Measurements from ENCODE around the gene CENPV.
A peak's percentile ranks its signal among the peaks of the same experiment; 100 is the strongest.
"Not testable (repeated sequence)": the region's sequence is repeated elsewhere in the genome, so short reads cannot be mapped to it uniquely, and the experiment has no call there.

The CENPV gene

DNA sequence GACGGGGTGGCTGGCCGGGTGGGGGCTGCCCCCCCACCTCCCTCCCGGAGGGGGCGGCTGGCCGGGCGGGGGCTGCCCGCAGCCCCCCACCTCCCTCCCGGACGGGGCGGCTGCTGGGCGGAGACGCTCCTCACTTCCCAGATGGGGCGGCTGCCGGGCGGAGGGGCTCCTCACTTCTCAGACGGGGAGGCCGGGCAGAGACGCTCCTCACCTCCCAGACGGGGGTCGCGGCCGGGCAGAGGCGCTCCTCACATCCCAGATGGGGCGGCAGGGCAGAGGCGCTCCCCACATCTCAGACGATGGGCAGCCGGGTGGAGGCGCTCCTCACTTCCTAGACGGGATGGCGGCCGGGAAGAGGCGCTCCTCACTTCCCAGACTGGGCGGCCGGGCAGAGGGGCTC is 41.2 kb downstream of the CENPV start:
- WGBS = 97% methylated on average over 32 of the region's 34 CpGs
- H3K9ac ChIP-seq (ENCODE audit: low read depth, low read length); H3K9me3 ChIP-seq (ENCODE audit: insufficient read depth, low read depth, low read length); H3K27me3 ChIP-seq (ENCODE audit: insufficient read depth, low read length); H3K27ac ChIP-seq (ENCODE audit: low read depth, low read length); H3K4me1 ChIP-seq (ENCODE audit: insufficient read depth, low read length); H3K4me3 ChIP-seq (ENCODE audit: low read length): not testable (repeated sequence)
- H3K36me3 ChIP-seq (ENCODE audit: insufficient read depth, low read length) = peaks cover 18% of the 10 kb centered on the region; the same call in 1 of the 2 replicates

DNA sequence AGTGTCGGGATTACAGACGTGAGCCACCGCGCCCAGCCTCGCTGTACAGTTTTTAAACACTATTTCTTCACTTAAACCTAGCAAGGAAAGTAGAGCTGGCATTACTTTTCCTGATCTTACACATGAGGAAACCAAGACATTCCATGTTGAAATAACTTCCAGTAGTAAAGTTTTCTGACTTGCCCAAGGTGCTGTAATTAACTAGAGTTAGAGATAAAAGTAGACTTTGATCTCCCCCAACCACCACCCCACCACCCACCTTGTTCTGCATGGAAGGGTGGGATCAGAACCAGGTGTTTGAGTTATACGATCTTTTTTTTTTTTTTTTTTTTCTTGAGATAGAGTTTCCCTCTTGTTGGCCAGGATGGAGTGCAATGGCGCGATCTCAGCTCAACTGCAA is 47.1 kb downstream of the CENPV start:
- no peaks in the 10 kb centered on the region for H3K9me3 ChIP-seq (ENCODE audit: insufficient read depth, low read depth, low read length)
- H3K27me3 ChIP-seq (ENCODE audit: insufficient read depth, low read length) = no peaks in the 10 kb centered on the region
- H3K4me1 ChIP-seq (ENCODE audit: insufficient read depth, low read length) = no peaks in the 10 kb centered on the region
- WGBS = 89% methylated on average over 7 of the region's 8 CpGs
- no peak overlapping the region for H3K4me3 ChIP-seq (ENCODE audit: low read length)
- H3K9ac ChIP-seq (ENCODE audit: low read depth, low read length) = no peak overlapping the region
- no peak overlapping the region for H3K27ac ChIP-seq (ENCODE audit: low read depth, low read length)
- peaks cover 11% of the 10 kb centered on the region; the same call in 1 of the 2 replicates for H3K36me3 ChIP-seq (ENCODE audit: insufficient read depth, low read length)

DNA sequence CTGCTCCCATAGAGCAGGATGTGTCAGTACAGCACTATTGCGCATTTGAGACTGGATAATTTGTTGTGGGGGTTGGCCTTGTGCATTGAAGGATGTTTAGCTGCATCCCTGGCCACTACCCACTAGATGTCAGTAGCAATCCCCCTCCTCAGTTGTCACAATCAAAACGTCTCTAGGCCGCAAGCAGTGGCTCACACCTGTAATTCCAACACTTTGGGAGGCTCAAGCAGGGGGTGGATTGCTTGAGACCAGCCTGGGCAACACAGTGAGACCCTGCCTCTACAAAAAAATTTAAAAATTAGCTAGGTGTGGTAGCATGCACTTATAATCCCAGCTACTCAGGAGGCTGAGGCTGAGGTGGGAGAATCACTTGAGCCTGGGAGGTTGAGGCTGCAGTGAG is 48.4 kb downstream of the CENPV start:
- Histone ChIP-seq H3K9ac (ENCODE audit: low read depth, low read length) (no peak overlapping the region), H3K27ac (ENCODE audit: low read depth, low read length) (no peak overlapping the region)
- 60% methylated on average over 3 of the region's 3 CpGs for WGBS

DNA sequence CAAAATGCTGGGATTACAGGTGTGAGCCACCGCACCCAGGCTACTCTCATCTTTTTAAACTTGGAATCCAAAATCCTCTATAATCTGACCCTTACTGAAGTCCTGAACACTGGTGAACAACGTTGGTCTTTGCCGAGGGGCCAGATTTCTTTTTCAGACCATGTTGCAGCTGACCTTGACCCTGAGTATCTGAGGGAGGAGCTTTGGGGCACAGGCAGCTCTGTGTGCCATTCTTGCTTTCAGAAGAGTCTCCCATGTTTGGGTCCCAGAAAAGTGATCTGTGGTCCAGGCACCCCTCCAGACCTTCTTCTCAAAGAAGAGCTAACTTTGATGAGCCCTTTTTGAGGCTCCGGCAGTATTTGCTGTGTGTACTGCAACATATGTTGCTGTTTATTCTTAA is 50.4 kb downstream of the CENPV start:
- H3K9ac ChIP-seq (ENCODE audit: low read depth, low read length) = no peak overlapping the region
- no peaks in the 10 kb centered on the region for H3K9me3 ChIP-seq (ENCODE audit: insufficient read depth, low read depth, low read length)
- H3K36me3 ChIP-seq (ENCODE audit: insufficient read depth, low read length) = peaks cover 12% of the 10 kb centered on the region
- H3K4me1 ChIP-seq (ENCODE audit: insufficient read depth, low read length) = no peaks in the 10 kb centered on the region
- no peaks in the 10 kb centered on the region for H3K27me3 ChIP-seq (ENCODE audit: insufficient read depth, low read length)
- no peak overlapping the region for H3K27ac ChIP-seq (ENCODE audit: low read depth, low read length)
- no peak overlapping the region for H3K4me3 ChIP-seq (ENCODE audit: low read length)
- 95% methylated on average over 4 of the region's 4 CpGs for WGBS

More for the DNA sequence above, 48.4 kb downstream of the CENPV start:
- no peak overlapping the region for H3K4me3 ChIP-seq (ENCODE audit: low read length)
- no peaks in the 10 kb centered on the region for H3K4me1 ChIP-seq (ENCODE audit: insufficient read depth, low read length)
- H3K36me3 ChIP-seq (ENCODE audit: insufficient read depth, low read length) = peaks cover 12% of the 10 kb centered on the region
- no peaks in the 10 kb centered on the region for H3K27me3 ChIP-seq (ENCODE audit: insufficient read depth, low read length)
- no peaks in the 10 kb centered on the region for H3K9me3 ChIP-seq (ENCODE audit: insufficient read depth, low read depth, low read length)

DNA sequence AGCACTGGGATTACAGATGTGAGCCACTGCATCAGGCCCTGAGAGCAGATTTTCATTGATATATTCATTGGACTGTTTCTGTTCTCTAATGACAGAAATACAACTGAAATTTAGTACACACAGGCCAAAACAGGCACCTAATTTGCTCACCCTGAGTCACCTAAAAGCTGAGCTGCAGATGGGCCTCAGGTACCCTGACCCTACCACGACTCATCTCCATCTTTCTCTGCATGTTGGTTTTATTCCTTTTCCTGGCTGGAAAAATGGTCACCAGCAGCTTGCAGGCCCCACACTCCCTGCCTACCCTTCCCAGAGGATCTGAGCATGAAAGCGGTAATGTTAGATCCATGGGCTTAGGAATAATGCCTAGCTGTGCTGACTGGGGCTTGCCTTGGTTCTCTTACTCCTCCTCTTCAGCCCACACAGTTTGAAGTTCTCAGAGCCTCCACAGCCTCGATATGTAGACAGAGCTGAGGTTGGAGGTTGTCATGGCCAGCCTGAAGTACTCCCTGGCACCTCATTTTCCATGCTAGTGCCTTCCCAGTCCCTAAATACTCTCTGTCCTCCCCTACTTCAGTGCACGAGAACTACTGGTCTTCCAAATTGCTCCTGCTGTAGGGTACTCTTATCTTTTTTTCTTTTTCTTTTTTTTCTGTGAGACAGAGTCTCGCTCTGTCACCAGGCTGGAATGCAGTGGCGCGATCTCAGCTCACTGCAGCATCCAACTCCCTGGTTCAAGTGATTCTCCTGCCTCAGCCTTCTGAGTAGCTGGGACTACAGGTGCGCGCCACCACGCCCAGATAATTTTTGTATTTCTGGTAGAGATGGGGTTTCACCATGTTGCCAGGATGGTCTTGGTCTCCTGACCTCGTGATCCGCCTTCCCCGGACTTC is 51.1 kb downstream of the CENPV start:
- H3K4me1 ChIP-seq (ENCODE audit: insufficient read depth, low read length) = peaks cover 6% of the 10 kb centered on the region
- WGBS = 95% methylated on average over 13 of the region's 13 CpGs
- H3K36me3 ChIP-seq (ENCODE audit: insufficient read depth, low read length) = peaks cover 12% of the 10 kb centered on the region

DNA sequence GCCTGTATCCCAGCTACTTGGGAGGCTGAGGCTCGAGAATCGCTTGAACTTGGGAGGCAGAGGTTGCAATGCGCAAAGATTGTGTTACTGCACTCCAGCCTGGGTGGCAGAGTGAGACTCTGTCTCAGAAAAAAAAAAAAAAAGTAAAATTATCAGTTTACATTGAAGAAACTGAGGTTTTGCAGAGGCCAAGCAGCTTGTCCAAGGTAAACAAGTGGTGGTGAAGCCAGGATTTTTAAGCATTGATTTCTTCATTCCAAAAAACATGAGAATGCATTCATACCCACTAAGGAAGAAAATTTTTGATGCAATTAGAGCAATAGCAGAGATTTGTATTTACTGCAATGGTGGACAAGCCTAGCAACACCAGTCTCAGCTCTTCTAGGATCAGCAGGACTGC is 52.7 kb downstream of the CENPV start:
- 97% methylated on average over 3 of the region's 3 CpGs for WGBS

More for the DNA sequence above, 51.1 kb downstream of the CENPV start:
- no peak overlapping the region for H3K4me3 ChIP-seq (ENCODE audit: low read length)
- H3K9ac ChIP-seq (ENCODE audit: low read depth, low read length) = no peak overlapping the region
- no peaks in the 10 kb centered on the region for H3K9me3 ChIP-seq (ENCODE audit: insufficient read depth, low read depth, low read length)
- H3K27me3 ChIP-seq (ENCODE audit: insufficient read depth, low read length) = no peaks in the 10 kb centered on the region
- H3K27ac ChIP-seq (ENCODE audit: low read depth, low read length) = no peak overlapping the region

DNA sequence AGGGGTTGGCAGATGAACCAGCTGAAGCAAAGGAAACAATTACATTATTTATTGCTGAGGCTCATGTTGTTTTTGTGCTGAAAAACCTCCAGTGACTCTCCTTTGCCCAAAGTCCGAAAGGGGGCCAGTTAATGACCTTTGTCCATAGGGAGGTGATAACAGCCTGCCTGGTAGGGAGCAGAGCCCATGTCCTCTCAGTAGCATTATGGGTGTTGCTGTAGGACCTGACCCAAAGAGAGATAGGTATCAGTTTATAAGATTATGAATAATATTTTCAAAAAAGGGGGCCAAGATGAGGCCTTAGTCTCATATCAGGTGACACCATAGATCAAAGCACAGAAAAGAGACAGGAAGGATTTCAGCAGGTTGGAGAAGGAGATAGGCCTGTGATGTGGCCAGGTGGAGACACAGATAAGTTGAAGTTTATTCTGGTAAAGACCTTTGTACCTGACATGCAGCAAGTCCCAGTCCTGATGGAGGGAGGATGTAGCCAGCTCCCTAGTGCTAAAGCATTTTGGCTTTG is 55.1 kb downstream of the CENPV start:
- H3K36me3 ChIP-seq (ENCODE audit: insufficient read depth, low read length) = peaks cover 12% of the 10 kb centered on the region
- H3K4me1 ChIP-seq (ENCODE audit: insufficient read depth, low read length) = peaks cover 10% of the 10 kb centered on the region
- no peaks in the 10 kb centered on the region for H3K27me3 ChIP-seq (ENCODE audit: insufficient read depth, low read length)
- H3K9me3 ChIP-seq (ENCODE audit: insufficient read depth, low read depth, low read length) = no peaks in the 10 kb centered on the region
- H3K27ac ChIP-seq (ENCODE audit: low read depth, low read length) = peak overlapping the region; percentile 18; the same call in 1 of the 2 replicates
- H3K4me3 ChIP-seq (ENCODE audit: low read length) = no peak overlapping the region
- H3K9ac ChIP-seq (ENCODE audit: low read depth, low read length) = no peak overlapping the region
- WGBS = 80% methylated on average over 1 of the region's 1 CpG

More for the DNA sequence above, 52.7 kb downstream of the CENPV start:
- H3K9ac ChIP-seq (ENCODE audit: low read depth, low read length) = no peak overlapping the region
- H3K9me3 ChIP-seq (ENCODE audit: insufficient read depth, low read depth, low read length) = no peaks in the 10 kb centered on the region
- H3K4me1 ChIP-seq (ENCODE audit: insufficient read depth, low read length) = peaks cover 10% of the 10 kb centered on the region
- H3K36me3 ChIP-seq (ENCODE audit: insufficient read depth, low read length) = peaks cover 12% of the 10 kb centered on the region
- no peak overlapping the region for H3K4me3 ChIP-seq (ENCODE audit: low read length)
- no peaks in the 10 kb centered on the region for H3K27me3 ChIP-seq (ENCODE audit: insufficient read depth, low read length)
- no peak overlapping the region for H3K27ac ChIP-seq (ENCODE audit: low read depth, low read length)

DNA sequence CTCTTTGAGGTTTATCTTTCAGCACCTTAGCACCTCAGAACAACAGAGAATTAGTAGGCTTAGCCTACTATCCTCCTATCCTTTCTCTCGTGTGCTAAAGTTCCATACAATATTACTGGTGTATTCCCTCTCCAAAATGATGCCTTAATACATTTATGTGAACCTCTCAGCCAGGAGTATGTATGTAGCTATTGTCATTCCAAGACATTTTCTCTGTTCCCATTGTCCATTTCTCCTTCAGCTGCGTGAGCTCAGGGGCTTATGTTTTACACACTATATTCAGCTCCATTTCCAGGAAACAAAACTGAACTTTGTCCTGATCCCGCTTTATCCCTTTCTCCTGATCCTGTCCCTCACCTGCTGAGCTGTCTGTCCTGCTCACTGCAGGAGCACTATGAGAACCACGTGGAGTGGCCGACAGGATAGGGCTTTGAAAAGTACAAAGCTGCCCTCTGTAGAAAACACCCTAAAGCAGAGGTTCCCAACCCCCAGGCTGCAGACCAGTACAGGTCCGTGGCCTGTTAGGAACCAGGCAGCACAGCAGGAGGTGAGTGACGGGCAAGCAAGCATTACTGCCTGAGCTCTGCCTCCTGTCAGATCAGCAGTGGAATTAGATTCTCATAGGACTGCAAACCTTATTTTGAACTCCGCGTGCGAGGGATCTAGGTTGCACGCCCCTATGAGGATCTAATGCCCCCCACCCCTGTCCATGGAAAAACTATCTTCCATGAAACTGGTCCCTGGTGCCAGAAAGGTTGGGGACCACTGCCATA is 55.7 kb downstream of the CENPV start:
- Histone ChIP-seq H3K27ac (ENCODE audit: low read depth, low read length) (peak overlapping the region; percentile 18; the same call in 1 of the 2 replicates), H3K4me1 (ENCODE audit: insufficient read depth, low read length) (peaks cover 10% of the 10 kb centered on the region), H3K4me3 (ENCODE audit: low read length) (no peak overlapping the region), H3K9me3 (ENCODE audit: insufficient read depth, low read depth, low read length) (no peaks in the 10 kb centered on the region), H3K36me3 (ENCODE audit: insufficient read depth, low read length) (peaks cover 12% of the 10 kb centered on the region), H3K27me3 (ENCODE audit: insufficient read depth, low read length) (no peaks in the 10 kb centered on the region), H3K9ac (ENCODE audit: low read depth, low read length) (0 out of 2 replicates have a peak overlapping the region, but pooled peaks have one; percentile 8)
- 62% methylated on average over 11 of the region's 11 CpGs for WGBS

DNA sequence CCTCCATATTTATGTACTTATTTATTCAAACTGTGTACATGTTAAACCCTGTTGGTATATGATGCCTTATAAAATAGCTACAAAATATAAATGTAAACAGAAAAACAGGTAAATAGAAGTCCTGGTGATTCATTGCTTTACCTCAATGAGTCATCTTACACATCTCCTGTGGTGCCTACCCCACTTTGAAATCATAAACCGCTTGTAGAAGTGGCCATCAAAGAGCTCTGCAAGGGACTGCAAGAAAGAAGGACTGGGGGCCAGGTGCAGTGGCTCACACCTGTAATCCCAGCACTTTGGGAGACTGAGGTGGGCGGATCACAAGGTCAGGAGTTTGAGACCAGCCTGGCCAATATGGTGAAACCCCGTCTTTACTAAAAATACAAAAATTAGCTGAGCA is 57.2 kb downstream of the CENPV start:
- not testable (repeated sequence) for H3K27me3 ChIP-seq (ENCODE audit: insufficient read depth, low read length); H3K4me3 ChIP-seq (ENCODE audit: low read length); H3K9ac ChIP-seq (ENCODE audit: low read depth, low read length); H3K9me3 ChIP-seq (ENCODE audit: insufficient read depth, low read depth, low read length); H3K27ac ChIP-seq (ENCODE audit: low read depth, low read length); H3K36me3 ChIP-seq (ENCODE audit: insufficient read depth, low read length); H3K4me1 ChIP-seq (ENCODE audit: insufficient read depth, low read length)
- 97% methylated on average over 3 of the region's 3 CpGs for WGBS

DNA sequence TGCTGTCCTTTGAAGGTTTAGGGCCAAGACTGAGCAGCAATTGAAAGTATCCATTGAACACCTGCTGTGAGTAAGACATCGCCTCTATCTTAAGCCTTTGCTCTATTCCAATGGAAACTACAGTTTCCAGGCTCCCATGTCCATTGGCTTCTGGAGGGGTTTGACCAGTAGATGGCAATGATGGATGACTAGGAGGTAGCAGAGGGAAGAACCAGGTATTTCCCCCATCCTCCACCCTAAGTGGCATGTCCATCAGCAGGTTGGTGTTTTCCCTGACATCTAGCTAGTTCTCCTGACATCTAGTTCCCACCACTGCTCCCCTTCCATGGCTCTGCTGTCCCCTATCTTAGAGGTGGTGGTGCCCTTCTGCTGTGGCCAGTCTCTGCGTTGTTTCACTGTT is 58.7 kb downstream of the CENPV start:
- Histone ChIP-seq H3K9me3 (ENCODE audit: insufficient read depth, low read depth, low read length) (no peaks in the 10 kb centered on the region), H3K27me3 (ENCODE audit: insufficient read depth, low read length) (no peaks in the 10 kb centered on the region), H3K4me1 (ENCODE audit: insufficient read depth, low read length) (peaks cover 10% of the 10 kb centered on the region), H3K36me3 (ENCODE audit: insufficient read depth, low read length) (no peaks in the 10 kb centered on the region), H3K4me3 (ENCODE audit: low read length) (no peak overlapping the region), H3K9ac (ENCODE audit: low read depth, low read length) (no peak overlapping the region), H3K27ac (ENCODE audit: low read depth, low read length) (no peak overlapping the region)
- WGBS = 87% methylated on average over 2 of the region's 2 CpGs

DNA sequence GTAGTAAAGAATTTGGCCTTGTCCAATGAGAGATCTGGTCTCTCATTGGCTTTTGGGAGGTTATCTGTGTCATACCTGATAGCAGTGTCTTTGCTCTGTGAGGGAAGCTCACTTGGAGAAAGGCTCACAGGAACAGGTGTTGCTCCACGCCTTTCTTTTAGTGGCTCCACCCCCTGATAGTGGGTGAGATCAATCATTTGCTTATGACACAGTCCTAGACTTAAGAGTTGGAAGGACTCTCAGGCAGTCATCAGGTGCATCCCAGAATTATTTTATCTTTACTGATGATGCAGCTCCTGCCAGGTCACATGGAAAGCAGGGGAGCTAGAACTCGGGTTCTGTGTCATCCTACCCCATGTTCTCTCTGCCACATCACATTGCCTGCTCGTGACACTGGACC is 59.3 kb downstream of the CENPV start:
- Histone ChIP-seq H3K27me3 (ENCODE audit: insufficient read depth, low read length) (no peaks in the 10 kb centered on the region), H3K36me3 (ENCODE audit: insufficient read depth, low read length) (no peaks in the 10 kb centered on the region), H3K4me3 (ENCODE audit: low read length) (no peak overlapping the region), H3K9me3 (ENCODE audit: insufficient read depth, low read depth, low read length) (no peaks in the 10 kb centered on the region), H3K27ac (ENCODE audit: low read depth, low read length) (no peak overlapping the region), H3K9ac (ENCODE audit: low read depth, low read length) (no peak overlapping the region), H3K4me1 (ENCODE audit: insufficient read depth, low read length) (peaks cover 10% of the 10 kb centered on the region)
- 91% methylated on average over 3 of the region's 3 CpGs for WGBS

All from HUES64 (cell line).